HG03575 (cell line): Measurements from ENCODE around the gene XRCC3.

Experiments used
- ATAC-seq: cut with Tn5 transposase; IDR thresholded peaks from one replicate; pipeline ENCODE4 v1.9.1; 2021; ENCODE audit not compliant: unreplicated experiment, insufficient number of reproducible peaks, low FRiP score; ENCODE audit errors: extremely low read depth

The XRCC3 gene

GRCh38 chr14:103739793-103740501, 24.7 kb upstream of the XRCC3 start:
- no peak for ATAC-seq

GRCh38 chr14:103739466-103739792, 24.2 kb upstream of the XRCC3 start:
- ATAC-seq = no peak

GRCh38 chr14:103738701-103739451, 23.6 kb upstream of the XRCC3 start:
- no peak for ATAC-seq

- no peak for ATAC-seq
Measured at GRCh38 chr14:103738166-103738565, 22.9 kb upstream of the XRCC3 start.

- no peak for ATAC-seq
Measured at GRCh38 chr14:103737432-103738045, 22.3 kb upstream of the XRCC3 start.

- ATAC-seq = no peak
Measured at GRCh38 chr14:103736546-103737431, 21.5 kb upstream of the XRCC3 start.

- ATAC-seq = no peak
Measured at GRCh38 chr14:103735815-103736545, 20.7 kb upstream of the XRCC3 start.

GRCh38 chr14:103735439-103735814, 20.2 kb upstream of the XRCC3 start:
- ATAC-seq = no peak

GRCh38 chr14:103735022-103735421, 19.8 kb upstream of the XRCC3 start:
- no peak for ATAC-seq

- no peak for ATAC-seq
Measured at GRCh38 chr14:103734081-103734888, 19.0 kb upstream of the XRCC3 start.

GRCh38 chr14:103733651-103734050, 18.4 kb upstream of the XRCC3 start:
- ATAC-seq = no peak

GRCh38 chr14:103732868-103733620, 17.8 kb upstream of the XRCC3 start:
- ATAC-seq = no peak

- no peak for ATAC-seq
Measured at GRCh38 chr14:103731916-103732867, 16.9 kb upstream of the XRCC3 start.

- no peak for ATAC-seq
Measured at GRCh38 chr14:103731481-103731880, 16.2 kb upstream of the XRCC3 start.

- no peak for ATAC-seq
Measured at GRCh38 chr14:103730490-103731035, 15.3 kb upstream of the XRCC3 start.
